ENCODE results near the gene ACE.
A peak's percentile ranks its signal among the peaks of the same experiment; 100 is the strongest.

Gene ACE

DNA sequence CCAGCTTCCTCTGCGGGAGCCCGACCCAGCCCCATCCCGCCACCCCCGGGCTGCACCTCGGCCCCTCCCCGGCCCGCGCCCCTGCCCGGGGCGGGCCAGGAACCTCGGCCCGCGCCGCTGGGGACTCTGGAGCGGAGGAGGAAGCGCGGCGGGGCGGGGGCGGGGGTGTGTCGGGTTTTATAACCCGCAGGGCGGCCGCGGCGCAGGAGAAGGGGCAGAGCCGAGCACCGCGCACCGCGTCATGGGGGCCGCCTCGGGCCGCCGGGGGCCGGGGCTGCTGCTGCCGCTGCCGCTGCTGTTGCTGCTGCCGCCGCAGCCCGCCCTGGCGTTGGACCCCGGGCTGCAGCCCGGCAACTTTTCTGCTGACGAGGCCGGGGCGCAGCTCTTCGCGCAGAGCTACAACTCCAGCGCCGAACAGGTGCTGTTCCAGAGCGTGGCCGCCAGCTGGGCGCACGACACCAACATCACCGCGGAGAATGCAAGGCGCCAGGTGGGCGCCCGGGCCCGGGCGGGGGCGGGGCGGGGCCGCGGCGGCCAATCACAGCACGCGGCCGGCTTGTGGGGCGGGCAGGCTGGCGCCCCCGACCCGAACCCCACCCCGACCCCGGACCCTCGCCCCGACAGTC lies at the start of gene ACE:
ACE (plus strand) TSS at position 208 of the 626 bp plus-strand sequence; CDS start at position 242, 34 bp downstream.
- Mint-ChIP-seq H3K27me3 (ENCODE audit: low read depth) (peaks cover 51% of the 10 kb centered on the region), H3K9me3 (no peaks in the 10 kb centered on the region), H3K27ac (no peak within 1 kb of the TSS), H3K36me3 (ENCODE audit: low read depth) (no peaks in the 10 kb centered on the region), H3K4me3 (peak within 1 kb of the TSS; percentile 75), H3K4me1 (ENCODE audit: low read depth) (no peaks in the 10 kb centered on the region)
- DNase-seq (ENCODE audit: low spot score) = no peak

DNA sequence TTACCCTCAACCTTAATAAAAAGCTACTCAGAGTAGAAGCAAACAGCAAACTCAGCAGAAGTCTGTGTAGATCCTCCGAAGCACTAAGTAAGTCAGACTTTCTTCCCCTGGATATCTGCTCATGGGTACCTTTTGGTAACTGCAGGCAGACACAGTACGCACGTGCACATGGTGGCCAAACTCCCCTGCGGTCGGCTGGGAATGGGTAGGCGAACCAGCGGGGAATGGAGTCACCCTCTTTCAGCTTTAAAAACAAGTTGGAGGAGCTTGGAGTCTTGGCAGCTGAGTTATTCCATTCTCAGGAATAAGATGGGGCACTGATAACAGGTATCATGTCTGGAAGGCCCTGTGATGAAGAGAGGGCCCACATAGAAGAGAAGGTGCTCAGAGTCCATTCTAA lies 47.1 kb upstream of the ACE start:
- Mint-ChIP-seq H3K36me3 (ENCODE audit: low read depth) (no peaks in the 10 kb centered on the region), H3K4me1 (ENCODE audit: low read depth) (peaks cover 32% of the 10 kb centered on the region), H3K27ac (no peak overlapping the region), H3K9me3 (no peaks in the 10 kb centered on the region), H3K27me3 (ENCODE audit: low read depth) (peaks cover 4% of the 10 kb centered on the region), H3K4me3 (no peak overlapping the region)
- no peak for DNase-seq (ENCODE audit: low spot score)

DNA sequence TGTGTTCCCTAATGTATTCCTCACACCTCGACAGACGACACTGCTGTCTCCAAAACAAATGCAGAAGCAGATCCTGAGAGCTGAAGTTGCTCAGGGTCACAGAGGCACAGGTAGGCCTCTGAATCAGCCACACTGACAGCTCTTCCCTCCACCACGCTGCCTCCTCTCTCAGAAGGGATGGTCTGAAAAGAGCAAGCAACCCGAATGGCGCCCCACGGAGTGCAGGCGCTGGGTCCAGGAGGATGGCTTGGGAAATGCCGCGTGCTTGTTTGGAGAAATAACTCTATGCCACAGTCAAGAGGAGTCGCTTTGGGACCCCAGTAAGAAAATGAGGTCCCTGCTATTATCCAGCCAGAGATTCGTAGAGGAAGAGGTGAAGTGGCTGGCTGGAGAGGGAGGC lies 46.6 kb upstream of the ACE start:
- no peak for DNase-seq (ENCODE audit: low spot score)
- H3K36me3 Mint-ChIP-seq (ENCODE audit: low read depth) = no peaks in the 10 kb centered on the region
- H3K4me3 Mint-ChIP-seq = no peak overlapping the region
- H3K4me1 Mint-ChIP-seq (ENCODE audit: low read depth) = peaks cover 35% of the 10 kb centered on the region
- H3K9me3 Mint-ChIP-seq = no peaks in the 10 kb centered on the region
- peaks cover 4% of the 10 kb centered on the region for H3K27me3 Mint-ChIP-seq (ENCODE audit: low read depth)
- no peak overlapping the region for H3K27ac Mint-ChIP-seq

DNA sequence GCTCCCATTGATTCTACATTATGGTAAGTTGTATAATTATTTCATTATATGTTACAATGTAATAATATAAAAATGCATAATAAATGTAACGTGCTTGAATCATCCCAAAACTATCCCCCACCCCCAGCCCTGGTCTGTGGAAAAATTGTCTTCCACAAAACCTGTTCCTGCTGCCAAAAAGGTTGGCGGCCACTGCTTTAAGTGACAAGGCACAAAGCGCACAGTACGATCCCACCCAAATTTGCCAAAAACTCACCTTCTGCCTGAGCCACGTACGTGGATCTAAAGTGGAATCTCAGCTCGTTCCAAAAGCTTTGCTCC lies 45.3 kb upstream of the ACE start:
- no peak for DNase-seq (ENCODE audit: low spot score)
- H3K4me1 Mint-ChIP-seq (ENCODE audit: low read depth) = peaks cover 35% of the 10 kb centered on the region
- H3K27ac Mint-ChIP-seq = no peak overlapping the region
- no peaks in the 10 kb centered on the region for H3K36me3 Mint-ChIP-seq (ENCODE audit: low read depth)
- H3K27me3 Mint-ChIP-seq (ENCODE audit: low read depth) = peaks cover 2% of the 10 kb centered on the region
- no peak overlapping the region for H3K4me3 Mint-ChIP-seq
- H3K9me3 Mint-ChIP-seq = no peaks in the 10 kb centered on the region

DNA sequence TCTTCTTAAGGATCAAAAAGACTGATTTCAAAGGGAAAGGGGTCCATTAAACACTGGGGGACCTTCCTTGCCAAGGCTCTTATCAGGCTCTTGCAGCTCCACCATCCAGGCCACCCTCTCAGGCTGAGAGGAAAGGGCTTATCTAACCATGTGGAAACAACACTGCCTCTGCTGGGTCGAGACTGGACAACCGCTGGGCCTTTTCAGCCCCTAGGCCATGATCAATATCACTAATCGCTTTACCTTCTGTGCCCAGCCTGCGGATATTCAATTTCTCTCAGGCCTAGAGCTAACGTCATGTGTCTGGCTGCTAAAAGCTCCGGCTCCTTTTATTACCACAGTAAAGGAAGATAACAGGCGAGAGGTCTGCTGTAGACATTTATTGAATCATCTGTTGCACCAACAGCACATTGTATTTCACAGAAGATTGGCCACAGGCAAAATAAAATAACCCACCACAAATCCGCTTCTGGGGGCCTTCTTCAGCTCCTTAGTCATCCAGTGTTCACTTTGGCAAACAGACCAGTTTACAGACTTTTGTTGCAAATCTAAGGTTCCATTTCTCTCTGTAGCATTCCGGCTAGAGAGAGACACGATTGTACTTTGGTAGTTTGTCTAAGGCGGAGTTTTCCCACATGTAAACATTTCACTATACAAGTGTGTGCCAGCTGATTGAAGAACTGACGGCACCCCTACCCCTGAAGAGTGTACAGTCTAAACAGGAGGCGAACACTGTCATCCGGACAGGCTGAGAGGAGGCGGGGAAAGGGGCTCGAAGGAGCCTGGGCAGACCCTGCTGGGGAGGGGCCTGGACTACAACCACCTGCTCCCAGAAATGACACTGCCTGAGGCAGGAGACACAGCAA lies 44.7 kb upstream of the ACE start:
- no peaks in the 10 kb centered on the region for H3K36me3 Mint-ChIP-seq (ENCODE audit: low read depth)
- H3K4me3 Mint-ChIP-seq = no peak overlapping the region
- H3K27ac Mint-ChIP-seq = no peak overlapping the region
- H3K27me3 Mint-ChIP-seq (ENCODE audit: low read depth) = no peaks in the 10 kb centered on the region
- DNase-seq (ENCODE audit: low spot score) = no peak
- peaks cover 29% of the 10 kb centered on the region for H3K4me1 Mint-ChIP-seq (ENCODE audit: low read depth)
- H3K9me3 Mint-ChIP-seq = no peaks in the 10 kb centered on the region

DNA sequence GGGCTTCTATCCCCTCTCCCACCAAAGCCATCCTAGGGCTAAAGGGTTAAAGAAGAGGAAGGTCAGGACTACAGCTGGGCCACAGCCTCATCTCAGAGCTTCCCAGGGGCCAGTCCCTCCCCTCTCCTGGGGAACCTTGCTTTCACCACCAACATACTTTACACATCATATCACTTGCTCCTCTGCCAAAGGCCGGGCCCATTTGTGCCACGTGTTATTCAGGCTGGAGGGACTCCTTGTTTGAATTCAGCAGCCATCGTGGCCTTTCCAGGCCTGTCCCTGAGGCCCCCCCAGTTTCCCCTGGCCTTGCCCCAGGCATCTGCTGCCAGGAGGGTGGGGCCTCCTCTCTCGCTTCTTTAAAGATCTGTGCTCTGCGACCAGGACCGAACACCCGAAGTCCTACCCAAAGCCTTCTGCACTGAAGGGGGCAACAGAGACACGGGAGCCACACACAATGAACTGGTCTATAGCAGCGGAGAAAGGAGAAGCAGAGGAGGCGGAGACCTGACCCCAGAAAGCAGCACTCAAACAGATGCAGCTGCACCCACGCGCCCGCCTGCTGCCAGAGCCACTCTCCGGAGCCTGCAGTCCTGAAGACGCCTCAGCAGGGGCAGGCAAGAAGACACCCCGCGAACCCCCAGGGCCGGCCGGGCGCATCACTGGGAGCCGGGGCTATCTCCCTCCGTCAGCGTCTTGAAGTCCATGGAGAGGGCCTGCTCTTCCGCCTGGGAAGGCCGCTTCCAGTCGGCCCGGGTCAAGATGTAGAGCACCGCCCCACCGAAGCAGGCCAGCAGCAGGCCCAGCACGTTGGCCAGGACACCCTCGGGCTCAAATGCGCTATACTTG lies 42.9 kb upstream of the ACE start:
- DNase-seq (ENCODE audit: low spot score) = no peak
- no peaks in the 10 kb centered on the region for H3K9me3 Mint-ChIP-seq
- H3K4me1 Mint-ChIP-seq (ENCODE audit: low read depth) = peaks cover 14% of the 10 kb centered on the region
- no peaks in the 10 kb centered on the region for H3K27me3 Mint-ChIP-seq (ENCODE audit: low read depth)
- no peaks in the 10 kb centered on the region for H3K36me3 Mint-ChIP-seq (ENCODE audit: low read depth)
- H3K27ac Mint-ChIP-seq = no peak overlapping the region
- H3K4me3 Mint-ChIP-seq = no peak overlapping the region

DNA sequence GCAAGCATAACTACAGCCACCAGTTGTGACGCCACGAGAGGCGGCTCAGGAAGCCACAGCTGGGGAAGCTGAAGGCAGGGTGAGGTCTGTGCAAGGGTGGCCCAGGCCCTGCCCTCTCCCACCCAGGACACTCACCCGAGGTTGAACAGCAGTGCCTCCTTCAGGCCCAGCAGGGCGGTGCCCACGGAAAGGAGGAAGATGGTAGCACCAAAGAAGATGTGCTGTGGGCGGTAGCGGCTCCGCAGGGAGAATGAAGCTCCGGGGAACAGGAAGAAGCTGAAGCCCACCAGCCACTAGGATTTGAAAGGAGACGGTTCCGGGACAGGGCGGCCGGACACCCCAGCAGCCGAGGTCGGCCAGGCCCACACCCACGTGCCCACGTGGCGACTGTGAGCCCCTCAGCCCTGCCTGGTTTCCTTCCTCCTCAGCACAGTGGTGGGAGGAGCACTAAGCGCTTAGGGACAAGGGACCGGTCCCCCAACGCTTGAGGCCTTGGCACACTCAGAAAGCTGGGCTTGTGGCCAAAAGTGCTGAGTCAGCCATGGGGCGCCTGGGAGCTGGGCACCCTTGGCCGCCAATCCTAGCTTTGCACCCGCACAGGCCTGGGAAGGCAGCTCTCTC lies 41.8 kb upstream of the ACE start:
- H3K4me1 Mint-ChIP-seq (ENCODE audit: low read depth) = peaks cover 22% of the 10 kb centered on the region
- no peaks in the 10 kb centered on the region for H3K9me3 Mint-ChIP-seq
- no peaks in the 10 kb centered on the region for H3K27me3 Mint-ChIP-seq (ENCODE audit: low read depth)
- no peak for DNase-seq (ENCODE audit: low spot score)
- peak overlapping the region; percentile 72 for H3K27ac Mint-ChIP-seq
- H3K36me3 Mint-ChIP-seq (ENCODE audit: low read depth) = no peaks in the 10 kb centered on the region
- H3K4me3 Mint-ChIP-seq = peak overlapping the region; percentile 54

DNA sequence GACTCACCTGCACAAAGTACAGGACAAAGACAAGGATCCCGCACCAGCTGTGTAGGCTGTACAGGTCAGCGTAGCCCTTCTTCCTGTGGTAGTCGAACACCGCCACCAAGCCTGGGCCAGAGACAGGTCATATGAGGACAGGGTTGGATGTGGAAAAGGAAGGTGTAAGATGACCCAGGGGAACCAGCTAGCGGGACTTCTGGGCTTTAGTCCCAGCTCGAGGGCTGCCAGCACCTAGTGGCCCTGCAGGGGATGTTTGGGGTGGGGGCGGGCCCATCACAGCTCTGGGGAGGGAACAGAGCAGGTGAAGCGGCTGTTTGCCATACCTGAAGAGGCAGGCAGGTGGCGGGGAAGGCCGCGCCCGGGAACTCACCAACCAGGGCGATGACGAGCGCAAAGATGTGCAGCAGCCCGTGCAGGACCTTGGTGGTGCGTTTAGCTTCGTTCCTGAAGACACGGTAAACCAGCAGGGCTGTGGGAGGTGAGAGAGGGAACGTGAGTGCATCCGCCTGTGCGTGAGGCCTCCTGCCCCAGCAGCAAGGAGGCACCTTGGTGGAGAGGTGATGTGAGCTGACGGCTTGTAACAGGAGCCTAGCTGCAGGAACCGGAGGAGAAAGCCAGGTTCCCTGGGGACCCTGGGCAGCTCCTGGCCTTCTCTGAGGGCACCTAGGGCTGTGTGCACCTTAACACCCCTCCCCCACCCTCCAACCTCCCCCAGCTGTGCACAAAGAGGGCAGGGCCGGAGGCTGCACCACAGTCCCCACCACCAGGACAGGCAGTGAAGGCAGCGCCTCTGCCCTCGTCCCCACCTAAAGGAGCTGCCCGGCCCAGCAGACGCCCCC lies 41.0 kb upstream of the ACE start:
- H3K36me3 Mint-ChIP-seq (ENCODE audit: low read depth) = no peaks in the 10 kb centered on the region
- H3K9me3 Mint-ChIP-seq = no peaks in the 10 kb centered on the region
- no peak for DNase-seq (ENCODE audit: low spot score)
- peaks cover 31% of the 10 kb centered on the region for H3K4me1 Mint-ChIP-seq (ENCODE audit: low read depth)
- H3K27ac Mint-ChIP-seq = no peak overlapping the region
- H3K27me3 Mint-ChIP-seq (ENCODE audit: low read depth) = no peaks in the 10 kb centered on the region
- H3K4me3 Mint-ChIP-seq = no peak overlapping the region

DNA sequence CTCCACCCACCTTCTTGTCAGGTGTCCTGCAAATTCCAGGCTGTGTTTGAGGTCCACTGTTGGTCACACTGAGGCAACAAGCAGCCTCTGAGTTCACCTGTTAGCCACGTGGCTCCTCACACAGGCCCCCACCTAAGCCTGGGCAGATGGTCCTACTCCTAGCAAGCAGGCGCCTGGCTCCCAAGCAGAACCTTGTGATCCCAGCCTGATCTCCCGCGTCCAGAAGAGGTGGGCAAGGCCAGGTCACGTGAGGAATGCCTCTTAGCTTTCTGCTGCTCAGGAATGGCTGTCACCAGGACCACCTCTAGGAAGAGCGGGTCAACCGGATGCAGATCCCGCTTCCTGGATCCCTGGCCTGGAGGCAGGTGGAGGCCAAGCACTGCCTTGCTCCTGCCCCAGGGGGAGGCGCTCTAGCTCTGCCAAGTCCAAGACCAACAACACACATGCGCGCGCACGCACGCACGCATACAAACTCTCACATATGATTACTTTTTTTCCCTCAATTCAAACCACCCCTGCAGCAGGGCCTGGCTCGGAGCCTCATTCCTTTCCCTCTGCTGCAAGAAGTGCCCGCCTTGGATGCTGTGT lies 40.2 kb upstream of the ACE start:
- Mint-ChIP-seq H3K9me3 (no peaks in the 10 kb centered on the region), H3K27me3 (ENCODE audit: low read depth) (no peaks in the 10 kb centered on the region), H3K27ac (peak overlapping the region; percentile 10), H3K4me3 (no peak overlapping the region), H3K4me1 (ENCODE audit: low read depth) (peaks cover 33% of the 10 kb centered on the region), H3K36me3 (ENCODE audit: low read depth) (no peaks in the 10 kb centered on the region)
- no peak for DNase-seq (ENCODE audit: low spot score)

DNA sequence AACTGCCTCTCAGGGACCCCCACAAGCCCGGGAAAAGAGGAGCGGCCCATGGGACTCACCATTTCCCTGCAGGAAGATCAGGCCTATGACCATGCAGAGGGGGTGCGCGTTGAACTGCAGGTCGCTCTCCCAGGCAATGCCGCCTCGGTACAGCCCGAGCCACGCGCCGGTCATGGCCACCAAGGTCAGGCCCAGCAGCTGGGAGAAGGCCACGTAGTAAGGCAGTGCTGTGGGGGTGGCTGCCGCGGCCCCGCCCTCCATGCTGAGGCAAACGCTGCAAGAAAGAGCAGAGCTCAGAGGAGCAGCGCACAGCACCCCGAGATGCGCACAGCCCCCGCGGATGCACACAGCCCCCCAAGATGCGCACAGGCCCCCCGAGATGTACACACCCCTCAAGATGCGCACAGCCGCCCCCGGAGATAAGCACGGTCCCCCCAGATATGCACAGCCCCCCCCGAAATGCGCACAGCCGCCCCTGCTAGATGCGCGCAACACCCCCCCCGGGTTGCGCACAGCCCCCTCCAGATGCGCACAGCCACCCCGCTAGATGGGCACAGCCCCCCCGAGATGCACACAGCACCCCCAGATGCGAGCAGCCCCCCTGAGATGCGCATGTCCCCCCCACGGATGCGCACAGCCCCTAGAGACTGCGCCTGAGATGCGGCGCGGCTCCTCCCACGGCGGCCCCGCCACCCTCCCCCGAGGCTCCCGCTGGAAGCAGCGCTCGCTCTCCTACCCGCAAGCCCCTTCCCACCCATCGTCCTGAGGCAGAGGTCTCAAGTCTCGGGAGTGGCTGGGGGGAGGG lies 39.4 kb upstream of the ACE start:
- no peaks in the 10 kb centered on the region for H3K27me3 Mint-ChIP-seq (ENCODE audit: low read depth)
- no peaks in the 10 kb centered on the region for H3K9me3 Mint-ChIP-seq
- H3K36me3 Mint-ChIP-seq (ENCODE audit: low read depth) = no peaks in the 10 kb centered on the region
- peaks cover 33% of the 10 kb centered on the region for H3K4me1 Mint-ChIP-seq (ENCODE audit: low read depth)
- H3K4me3 Mint-ChIP-seq = no peak overlapping the region
- no peak for DNase-seq (ENCODE audit: low spot score)
- H3K27ac Mint-ChIP-seq = peak overlapping the region; percentile 10

DNA sequence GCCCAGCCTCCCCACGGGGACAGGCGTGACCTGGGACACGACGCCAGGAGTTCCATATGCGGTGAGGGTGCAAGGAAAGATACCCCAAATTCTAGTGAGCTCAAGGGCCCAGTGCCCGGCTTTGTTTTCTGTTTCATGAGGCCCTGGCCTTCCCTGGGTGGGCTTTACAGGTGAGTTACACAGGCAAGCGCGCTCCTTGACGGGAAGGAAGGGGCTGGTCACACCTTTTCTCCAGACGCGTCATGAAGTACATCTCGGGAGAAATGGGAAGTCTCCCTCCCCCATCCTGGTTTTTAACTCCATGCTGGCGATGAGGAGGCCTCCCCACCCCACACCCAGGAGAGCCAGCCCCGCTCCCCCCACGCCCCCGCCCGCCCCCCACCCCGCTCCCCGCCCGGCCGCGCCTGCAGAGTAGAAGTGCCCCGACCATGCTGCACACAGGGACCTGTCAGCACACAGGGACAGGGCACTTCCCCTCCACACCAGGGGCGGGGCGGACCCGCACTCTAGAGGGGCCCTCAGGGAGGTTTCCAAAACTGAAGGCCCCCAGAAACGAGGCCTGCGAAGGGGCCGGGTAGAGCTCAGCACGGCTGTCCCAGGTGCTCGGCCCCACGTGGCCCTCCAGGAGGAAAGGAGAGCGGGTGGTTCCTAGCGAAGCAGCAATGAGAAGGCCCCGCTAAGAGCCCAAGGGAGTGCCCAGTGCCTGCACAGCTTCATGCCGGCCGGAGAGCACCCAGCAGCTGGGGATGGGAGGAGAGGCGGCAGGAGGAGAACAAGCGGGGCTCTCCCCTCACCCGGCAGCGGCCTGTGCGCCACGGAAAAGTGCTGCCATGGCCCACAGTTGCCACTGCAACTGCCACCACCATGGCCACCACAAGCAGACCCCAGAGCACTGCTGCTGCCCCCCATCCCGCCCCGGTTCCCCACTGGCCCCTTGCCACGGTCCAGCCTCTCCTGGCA lies 38.5 kb upstream of the ACE start:
- H3K4me1 Mint-ChIP-seq (ENCODE audit: low read depth) = peaks cover 29% of the 10 kb centered on the region
- no peak for DNase-seq (ENCODE audit: low spot score)
- H3K9me3 Mint-ChIP-seq = no peaks in the 10 kb centered on the region
- H3K4me3 Mint-ChIP-seq = no peak overlapping the region
- H3K27me3 Mint-ChIP-seq (ENCODE audit: low read depth) = no peaks in the 10 kb centered on the region
- H3K27ac Mint-ChIP-seq = peak overlapping the region; percentile 71
- H3K36me3 Mint-ChIP-seq (ENCODE audit: low read depth) = no peaks in the 10 kb centered on the region
